Stimulated activated CD8-positive, alpha-beta memory T cell treated with anti-CD3 and anti-CD28 coated beads, Interleukin-4, amount 100 ng/mL, for 4 hours (primary cell): Measurements from ENCODE around the gene F8A2.
"Not testable (repeated sequence)": the region's sequence is repeated elsewhere in the genome, so short reads cannot be mapped to it uniquely, and the experiment has no call there.

Experiments used
- DNase-seq, 2 donors: peaks; one replicate each; pipeline ENCODE4 v3.0.0-alpha.2; 2020; ENCODE audit warnings: low read depth in 2 of 2, low spot score in 1 of 2

F8A2 gene

DNA sequence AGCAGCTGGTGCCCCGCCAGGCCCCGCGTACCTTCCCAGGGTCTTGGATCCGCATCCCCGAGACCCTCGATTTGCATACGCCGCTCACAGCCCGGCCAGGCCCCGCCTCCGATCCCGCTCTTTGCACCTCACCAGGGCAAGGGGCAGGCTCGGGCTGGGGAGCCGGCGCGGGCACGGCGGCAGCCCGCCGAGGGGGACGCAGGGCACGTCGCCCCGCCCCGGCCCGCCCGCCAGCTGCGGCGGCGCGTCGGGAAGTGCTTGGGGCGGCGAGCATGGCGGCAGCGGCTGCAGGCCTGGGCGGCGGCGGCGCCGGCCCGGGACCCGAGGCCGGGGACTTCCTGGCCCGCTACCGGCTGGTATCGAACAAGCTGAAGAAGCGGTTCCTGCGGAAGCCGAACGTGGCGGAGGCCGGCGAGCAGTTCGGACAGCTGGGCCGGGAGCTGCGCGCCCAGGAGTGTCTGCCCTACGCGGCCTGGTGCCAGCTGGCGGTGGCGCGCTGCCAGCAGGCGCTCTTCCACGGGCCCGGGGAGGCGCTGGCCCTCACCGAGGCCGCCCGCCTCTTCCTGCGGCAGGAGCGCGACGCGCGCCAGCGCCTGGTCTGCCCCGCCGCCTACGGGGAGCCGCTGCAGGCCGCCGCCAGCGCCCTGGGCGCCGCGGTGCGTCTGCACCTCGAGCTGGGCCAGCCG, at the start of gene F8A2:
Gene F8A2 (plus strand): TSS at position 253 of the 686 bp plus-strand sequence. CDS start 20 bp downstream, at position 273.
- not testable (repeated sequence) for DNase-seq

DNA sequence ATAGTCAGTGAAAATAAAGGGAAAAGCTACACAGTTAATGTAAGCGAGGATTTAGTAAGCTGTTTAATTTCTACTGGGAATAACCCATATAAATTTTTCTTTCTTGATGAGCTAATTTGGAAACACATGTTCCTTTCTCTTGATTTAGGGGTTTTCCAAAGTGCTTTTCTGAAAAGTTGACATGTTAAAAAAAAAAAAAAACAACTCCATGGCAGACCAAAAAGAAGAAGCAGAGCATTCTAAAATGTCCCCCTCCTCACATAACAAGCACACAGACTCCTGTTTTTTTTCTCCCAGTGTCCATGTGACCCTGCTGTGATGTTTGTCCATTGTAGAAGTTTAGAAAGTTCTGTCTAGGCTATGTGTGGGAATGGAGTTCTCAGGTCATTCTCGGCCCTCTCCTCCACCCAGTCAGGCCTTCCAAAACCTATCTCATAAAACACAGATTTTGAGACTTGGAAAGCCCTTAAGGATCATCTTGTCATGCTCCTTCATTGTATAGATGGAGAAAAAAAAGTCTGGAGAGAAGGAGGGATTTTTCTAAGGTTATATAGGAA, 48.3 kb upstream of the F8A2 start:
- no peak for DNase-seq

DNA sequence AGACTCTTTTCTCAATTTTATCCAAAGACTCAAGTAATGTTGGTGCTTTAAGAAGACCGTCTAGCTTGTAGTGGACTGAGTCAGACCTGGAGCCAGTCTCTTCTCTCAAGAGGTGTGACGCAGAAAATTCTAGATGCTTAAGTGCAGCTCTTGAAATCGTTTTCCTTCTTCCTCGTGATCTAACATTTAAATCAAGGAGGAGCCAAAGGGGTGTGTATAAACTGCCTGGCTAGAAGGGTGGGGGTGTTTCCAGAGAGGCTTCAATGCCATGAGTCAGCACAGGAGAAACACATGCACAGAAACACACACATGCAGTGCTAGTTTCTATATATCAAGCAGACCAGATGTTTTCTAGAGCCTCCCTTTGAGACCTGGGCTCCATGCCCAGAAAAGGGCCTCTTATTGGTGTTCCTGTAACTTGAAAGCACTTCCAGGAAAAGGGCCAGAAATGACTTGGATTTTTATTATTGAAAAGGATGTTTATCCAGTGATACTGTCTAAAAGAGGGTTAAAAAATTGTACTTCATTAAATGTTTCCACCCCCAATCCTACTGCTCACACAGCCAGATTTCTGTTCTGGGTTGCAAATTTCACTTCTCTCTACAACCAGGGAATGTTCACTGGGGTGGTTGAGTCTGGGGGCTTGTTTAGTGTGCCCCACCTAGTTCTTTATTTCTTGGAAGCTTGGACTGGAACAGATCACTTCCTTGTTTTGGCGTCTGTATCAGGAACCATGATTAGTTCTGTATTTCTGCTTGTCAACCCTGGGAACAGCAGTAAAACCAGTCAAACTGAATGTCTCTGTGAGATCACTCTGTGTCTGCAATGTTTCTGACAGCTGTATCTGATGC, 47.2 kb upstream of the F8A2 start, which contains the start of gene CLIC2:
Gene CLIC2 (minus strand): TSS at position 129 of the 851 bp plus-strand sequence. CDS start 187 bp downstream, outside the sequence.
- no peak for DNase-seq

DNA sequence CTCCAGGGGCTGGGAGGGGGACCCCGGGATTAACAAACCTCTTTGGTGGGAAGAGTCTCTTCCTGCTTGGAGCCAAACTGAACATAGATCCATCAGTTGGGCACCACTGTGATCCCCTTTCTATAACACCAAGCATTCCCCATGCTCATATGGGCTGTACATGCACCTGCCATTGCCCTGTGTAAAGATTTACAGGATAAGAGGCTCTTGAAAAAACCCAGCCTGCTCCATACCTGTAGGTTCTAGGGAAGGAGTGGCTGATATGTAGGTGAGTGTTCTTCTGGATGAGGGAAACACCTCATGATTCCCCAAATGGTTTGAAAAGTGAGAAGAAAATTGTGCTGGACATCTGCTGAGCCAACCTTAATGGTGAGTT, 46.6 kb upstream of the F8A2 start:
- not testable (repeated sequence) for DNase-seq

DNA sequence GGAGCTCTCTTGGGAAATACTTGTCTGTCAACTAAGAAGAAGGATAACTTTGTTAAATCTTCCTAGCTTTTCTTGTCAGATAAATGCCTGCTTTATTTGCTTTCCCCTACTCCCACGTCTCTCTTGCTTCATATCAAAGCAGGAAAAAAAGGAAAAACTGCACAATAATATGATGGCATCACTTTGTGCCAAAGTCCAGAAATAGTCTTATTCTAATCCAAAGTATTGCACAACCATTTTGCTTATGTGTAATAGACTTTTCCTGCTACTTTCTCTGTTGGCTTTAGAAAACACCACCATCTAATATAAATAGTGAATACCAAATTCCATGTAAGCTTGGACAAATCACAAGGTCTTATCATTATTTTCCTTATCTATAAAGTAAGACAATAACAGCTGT, 36.2 kb upstream of the F8A2 start:
- DNase-seq = not testable (repeated sequence)

DNA sequence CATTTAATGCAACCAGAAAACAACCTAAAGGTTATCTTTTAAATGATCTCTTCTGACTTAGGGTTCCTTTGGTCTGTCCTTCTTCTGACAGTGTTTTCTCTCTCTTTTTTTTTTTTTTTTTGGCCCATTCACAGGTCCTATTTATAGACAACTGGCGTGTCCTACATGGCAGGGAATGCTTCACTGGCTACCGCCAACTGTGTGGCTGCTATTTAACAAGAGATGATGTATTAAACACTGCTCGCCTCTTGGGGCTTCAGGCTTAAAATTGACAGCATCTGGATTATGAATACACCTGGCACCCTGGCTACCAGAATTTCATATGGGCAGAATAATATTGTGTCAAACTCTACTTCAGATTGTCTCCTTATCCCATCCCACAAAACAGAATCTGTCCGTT, 32.4 kb upstream of the F8A2 start:
- DNase-seq = not testable (repeated sequence)

DNA sequence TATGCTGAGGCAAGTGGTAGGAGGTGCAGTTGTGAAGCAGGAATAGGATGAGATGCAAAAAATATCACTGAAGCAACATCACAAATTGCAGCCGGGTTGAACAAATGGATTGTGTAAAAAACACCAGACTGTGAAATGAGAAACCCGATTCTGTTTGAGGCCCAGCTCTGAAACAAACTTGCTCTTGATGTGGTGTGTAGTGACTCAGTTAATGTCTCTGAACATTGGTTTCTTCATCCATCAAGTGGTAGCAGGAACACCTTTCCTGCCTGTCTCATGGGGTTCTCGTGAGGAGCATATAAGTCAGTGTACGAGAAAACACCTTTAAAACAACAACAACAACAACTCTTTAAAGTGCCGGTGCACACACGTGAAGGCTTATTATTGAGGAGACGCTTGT, 18.2 kb upstream of the F8A2 start:
- DNase-seq = not testable (repeated sequence)

DNA sequence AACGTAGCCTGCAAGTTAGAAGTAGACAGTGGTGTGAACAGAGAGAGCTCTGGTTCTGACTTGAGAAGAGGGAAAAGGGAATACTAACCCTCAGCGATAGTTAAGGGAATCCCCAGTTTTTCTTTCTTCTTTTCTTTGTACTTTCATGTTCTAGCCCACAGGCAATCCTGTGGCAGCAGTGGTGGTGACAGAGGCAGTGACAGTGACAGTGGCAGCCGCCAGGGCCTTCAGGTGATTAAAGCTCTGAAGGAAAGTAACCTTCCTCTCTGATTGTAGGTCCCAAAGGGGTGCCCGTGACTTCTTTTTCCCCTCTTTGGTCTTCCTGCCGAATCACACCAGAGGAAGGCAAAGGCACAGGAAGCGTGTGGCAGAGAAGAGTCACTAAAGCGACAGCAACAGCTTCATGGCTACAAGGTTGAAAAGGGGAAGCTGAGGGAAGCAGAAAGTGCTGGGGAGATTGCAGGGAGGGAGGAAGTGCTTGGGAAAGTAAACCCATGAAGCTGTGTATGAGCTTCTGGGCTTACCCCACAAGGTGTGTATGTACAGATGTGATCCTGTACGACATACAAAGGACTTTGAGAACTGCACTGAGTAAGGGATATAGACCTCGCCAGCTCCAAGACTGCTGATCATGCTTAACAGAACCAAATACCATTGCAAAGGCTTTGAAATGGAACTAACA, 8.0 kb upstream of the F8A2 start:
- not testable (repeated sequence) for DNase-seq

DNA sequence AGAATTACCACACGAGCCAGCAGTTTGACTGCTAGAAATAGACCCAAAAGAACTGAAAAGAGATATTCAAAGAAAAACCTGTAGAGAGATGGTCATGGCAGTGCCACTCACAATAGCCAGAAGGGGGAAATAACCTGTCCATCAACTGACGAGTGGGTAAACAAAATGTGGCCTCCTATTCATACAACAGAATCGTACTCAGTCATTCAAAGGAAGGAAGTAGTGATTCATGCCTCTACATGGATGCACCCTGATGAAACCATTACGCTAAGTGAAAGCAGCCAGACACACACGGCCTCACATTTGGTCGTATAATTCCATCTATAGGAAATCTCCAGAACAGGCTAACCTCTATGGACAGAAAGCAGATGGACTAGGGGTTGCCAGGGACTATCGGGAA, 2.1 kb upstream of the F8A2 start:
- not testable (repeated sequence) for DNase-seq

DNA sequence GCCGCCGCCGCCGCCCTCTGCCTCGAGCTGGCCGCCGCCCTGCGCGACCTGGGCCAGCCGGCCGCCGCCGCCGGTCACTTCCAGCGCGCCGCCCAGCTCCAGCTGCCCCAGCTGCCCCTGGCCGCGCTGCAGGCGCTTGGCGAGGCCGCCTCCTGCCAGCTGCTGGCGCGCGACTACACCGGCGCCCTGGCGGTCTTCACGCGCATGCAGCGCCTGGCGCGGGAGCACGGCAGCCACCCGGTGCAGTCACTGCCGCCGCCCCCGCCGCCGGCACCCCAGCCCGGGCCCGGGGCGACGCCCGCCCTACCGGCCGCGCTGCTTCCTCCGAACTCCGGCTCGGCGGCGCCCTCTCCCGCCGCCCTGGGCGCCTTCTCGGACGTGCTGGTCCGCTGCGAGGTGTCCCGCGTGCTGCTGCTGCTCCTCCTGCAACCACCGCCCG, 653 bp downstream of the F8A2 start:
- not testable (repeated sequence) for DNase-seq

DNA sequence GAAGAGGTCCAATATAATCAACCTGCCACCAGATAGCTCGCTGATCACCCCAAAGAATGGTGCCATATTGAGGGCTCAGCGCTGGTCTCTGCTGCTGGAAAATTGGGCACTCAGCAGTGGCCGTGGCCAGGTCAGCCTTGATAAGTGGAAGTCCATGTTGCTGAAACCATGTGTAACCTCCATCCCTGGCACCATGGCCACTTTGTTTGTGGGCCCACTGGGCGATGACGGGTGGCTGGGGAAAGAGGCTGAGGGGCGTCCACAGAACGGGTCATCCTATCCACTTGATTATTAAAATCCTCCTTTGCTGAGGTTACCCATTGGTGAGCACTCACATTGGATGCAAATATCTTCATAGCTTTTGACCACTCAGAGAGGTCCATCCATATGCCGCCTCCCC, 7.7 kb downstream of the F8A2 start:
- no peak for DNase-seq

DNA sequence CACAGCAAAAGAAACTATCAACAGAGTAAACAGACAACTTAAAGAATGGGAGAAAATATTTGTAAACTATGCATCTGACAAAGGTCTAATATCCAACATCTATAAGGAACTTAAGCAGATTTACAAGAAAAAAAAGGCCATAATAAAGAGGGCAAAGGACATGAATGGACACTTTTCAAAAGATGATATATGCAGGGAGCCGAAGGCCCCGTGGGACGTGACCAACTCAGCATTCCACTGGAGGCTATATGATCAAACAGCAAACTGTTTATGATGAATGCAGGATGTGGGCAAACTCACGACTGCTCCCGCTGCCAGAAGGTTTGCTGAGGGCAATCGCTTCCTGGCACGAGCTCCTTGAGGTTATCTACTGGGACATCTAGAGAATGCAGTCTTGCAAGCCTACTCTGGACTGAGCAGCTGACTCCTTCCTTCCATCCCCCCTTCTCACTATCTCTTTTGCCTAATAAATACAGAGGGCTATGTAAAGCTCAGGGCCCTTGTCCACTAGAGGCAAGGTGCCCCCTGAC, 12.9 kb downstream of the F8A2 start:
- not testable (repeated sequence) for DNase-seq

DNA sequence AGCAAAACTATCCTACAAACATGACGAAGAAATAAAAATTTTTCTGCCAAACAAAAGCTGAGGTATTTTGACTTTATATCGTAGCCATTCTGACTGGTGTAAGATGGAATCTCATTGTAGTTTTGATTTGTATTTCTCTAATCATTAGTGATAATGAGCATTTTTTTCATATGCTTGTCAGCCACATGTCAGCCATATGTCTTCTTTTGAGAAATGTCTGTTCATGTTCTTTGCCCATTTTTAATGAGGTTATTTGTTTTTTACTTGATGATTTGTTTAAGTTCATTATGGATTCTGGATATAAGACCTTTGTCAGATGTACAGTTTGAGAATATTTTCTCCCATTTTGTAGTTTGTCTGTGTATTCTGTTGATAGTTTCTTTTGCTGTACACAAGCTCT, 24.5 kb downstream of the F8A2 start:
- no peak for DNase-seq

DNA sequence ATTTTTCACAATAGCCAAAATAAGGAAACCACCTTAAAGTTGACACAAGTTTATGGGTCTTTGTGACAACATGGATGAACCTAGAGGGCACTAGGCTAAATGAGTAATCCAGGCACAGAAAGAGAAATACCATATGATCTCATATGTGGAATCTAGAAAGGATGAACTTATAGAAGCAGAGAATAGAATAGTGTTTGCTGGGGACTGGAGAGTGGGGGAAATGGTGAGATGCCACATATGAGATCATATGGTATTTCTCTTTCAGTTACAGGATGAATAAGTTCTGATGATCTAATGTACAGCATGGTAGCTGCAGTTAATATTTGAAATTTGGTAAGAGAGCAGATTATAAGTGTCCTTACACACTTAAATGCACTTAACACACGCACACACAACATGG, 35.9 kb downstream of the F8A2 start:
- DNase-seq = no peak
